ENCODE measurements around the gene RBSN.
A peak's percentile ranks its signal among the peaks of the same experiment; 100 is the strongest.

Gene RBSN

DNA sequence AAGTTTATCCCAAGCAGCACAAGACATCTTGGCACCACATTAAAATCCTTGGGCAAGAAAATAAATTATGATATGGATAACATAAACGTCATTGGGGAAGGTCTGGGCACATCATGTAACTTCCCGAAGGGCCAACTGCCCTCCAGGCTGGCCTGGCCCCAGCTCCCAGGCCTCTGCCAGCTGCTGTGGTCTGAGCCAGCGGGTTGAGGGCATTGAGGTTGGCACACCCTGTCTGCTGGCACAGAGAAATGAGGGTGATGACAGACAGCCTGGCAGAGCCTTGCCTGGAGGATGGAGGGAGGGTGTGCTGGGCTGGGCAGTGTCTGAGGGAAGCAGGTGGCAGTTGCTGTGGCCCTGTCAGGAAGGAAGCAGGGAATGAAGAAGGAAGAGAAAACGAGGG lies 3.3 kb upstream of the RBSN start:
- no peak for DNase-seq (ENCODE audit: extremely low read depth in 1 of 2, low read depth in 1 of 2)

DNA sequence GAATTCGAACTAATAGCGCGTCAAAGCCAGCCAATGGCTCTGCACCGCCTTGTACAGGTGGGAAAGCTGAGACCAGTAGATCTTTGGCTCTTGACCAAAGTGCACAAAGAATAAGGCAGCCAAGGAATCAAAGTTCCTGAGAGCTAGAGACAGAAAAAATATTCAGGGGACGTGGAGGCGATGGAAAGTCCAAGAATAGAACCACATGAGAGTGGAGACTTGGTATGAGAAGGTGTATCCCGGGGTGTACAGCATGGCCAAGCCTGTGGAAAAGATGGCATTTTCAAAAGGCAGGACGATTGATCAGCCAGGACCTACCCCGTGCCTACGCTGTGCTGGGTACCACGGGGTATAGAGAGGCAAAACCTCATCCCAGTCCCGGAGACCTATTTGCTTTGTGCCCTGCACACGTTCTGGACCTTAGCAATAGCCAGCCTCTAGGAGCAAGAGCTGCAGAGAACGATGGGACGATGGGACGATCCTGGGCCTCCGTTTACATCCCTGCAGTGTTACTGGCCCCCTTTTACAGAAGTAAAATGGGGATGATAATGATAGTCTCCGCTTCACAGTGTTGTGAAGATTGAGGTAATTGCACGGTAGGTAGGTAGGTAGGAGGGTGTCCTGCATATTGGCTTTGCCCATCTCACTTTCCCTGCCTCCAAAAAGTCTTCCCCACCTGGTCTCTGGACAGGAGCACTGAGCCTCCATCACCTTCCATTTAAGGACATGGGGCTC lies 583 bp upstream of the RBSN start:
- no peak for DNase-seq (ENCODE audit: extremely low read depth in 1 of 2, low read depth in 1 of 2)

DNA sequence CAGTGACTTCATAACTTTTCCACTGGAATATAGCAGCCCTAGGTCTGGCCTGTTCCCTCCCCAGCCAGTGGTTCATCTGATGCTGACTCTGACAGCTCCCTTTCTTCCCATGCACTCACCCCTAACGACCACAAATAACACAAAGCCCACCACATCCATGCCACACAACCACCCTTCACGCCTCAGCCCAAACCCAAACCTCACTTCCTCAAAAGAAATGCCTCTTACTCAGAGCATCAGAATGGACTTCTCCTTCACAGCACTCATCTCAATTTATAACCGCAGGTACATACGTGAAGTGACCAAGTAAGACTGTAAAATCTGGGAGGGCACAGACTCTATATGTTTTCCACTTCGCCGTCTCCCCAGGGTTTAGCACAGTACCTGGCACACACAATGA lies 1.1 kb downstream of the RBSN start:
- no peak for DNase-seq (ENCODE audit: extremely low read depth in 1 of 2, low read depth in 1 of 2)

DNA sequence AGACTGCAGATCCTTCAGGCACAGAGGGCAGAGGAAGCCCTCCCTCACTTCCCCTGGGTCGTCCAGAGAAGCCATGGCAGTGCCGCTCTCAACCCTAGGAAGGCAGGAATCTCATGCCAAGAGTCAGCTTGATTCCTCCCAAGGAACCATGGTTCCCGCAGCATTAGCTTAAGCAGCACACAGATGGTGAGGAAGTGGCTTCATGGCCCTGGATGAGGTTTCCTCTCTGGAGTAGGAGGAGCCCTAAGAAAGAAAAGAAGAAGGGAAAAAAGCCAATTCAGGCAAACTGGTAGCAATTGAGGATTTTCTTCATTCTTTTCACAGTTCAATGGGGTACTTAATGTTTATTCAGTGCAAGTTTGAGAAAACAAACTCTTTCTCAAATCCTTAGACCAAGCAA lies 2.9 kb downstream of the RBSN start:
- DNase-seq (ENCODE audit: extremely low read depth in 1 of 2, low read depth in 1 of 2), result no peak

DNA sequence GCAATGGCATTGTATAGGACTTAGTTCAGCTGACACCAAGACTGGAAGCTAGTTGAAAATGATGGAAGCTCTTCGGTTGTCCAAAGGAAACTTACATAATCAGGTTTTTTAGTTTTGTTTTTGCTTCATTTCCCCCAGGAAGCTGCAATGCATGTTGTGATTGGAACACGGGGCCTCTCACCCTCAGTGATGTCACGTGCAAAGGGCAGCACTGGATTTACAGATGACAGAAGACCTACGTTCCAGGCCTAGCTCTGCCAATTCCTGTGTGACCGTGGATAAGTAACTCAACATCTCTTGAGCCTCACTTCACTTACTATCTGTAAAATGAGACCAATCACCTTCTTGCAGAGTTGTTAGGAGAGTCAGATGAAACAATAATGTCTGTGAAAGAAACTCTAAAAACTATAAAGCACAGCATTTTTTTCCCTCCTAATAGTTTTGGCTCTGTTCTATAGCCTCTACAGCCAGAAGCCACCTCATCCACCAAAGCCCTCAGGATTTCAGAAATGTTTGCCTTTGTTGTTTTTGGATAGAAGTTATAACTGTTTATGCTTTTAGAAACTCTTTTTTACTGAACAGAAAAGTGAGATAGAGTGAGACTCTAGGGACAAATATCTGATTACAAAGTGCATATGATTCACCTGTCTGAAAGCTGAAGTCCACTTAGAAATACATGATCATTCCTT lies 4.6 kb downstream of the RBSN start:
- no peak for DNase-seq (ENCODE audit: extremely low read depth in 1 of 2, low read depth in 1 of 2)

- DNase-seq (ENCODE audit: extremely low read depth in 1 of 2, low read depth in 1 of 2), result no peak
These were observed 6.3 kb downstream of the RBSN start for GRCh38 chr3:15092686-15093085.

DNA sequence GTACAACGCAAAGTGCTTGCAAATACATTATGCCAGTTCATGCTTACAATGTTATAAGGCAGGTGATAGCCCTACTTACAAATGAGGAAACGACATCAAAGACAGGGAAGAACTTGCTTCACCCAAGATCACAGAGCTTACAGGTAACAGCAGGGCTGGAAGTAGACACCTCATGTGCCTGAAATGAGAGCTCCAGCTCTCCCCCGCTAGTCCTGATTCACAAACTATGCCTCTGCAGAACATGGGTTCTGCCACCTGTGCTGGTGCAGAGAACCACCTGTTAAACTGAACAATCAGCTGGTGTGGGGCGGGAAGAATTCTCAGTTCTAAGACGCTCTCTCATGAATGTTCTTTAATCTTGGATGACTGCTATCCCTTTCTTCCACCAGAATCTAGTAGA lies 7.4 kb downstream of the RBSN start:
- no peak for DNase-seq (ENCODE audit: extremely low read depth in 1 of 2, low read depth in 1 of 2)

DNA sequence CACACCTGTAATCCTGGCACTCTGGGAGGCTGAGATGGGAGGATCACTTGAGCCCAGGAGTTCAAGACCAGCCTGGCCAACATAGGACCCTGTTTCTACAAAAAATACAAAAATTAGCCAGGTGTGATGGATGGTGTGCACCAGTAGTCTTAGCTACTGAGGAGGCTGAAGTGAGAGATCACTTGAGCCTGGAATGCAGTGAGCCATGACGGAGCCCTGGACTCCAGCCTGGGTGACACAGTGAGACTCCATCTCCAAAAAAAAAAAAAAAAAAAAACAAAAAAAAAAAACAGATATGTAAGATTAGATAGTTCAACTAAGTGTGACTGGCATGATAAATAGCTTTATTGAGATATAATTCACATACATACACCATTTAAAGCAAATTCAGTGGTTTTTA lies 9.7 kb downstream of the RBSN start:
- DNase-seq (ENCODE audit: extremely low read depth in 1 of 2, low read depth in 1 of 2), result no peak

DNA sequence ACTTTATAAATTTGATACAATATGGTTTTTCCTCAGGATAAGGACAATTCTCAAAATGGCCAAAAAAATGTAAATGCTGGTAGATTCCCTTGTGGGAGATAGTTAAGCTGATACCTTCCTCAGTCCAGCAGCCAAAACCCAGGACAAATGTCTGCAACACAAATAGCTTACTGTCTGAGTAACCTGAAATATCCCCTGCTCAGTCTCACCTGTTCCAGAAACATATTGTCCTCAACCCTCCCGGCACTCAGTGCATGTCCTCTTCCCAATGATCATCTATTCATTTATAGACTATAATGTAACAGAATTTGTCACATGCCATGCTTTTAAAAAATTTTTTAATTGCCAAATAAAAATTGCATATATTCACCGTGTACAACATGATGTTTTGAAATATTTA lies 12.2 kb downstream of the RBSN start:
- DNase-seq (ENCODE audit: extremely low read depth in 1 of 2, low read depth in 1 of 2), result no peak

GRCh38 chr3:15086263-15086662 lies 12.7 kb downstream of the RBSN start:
- no peak for DNase-seq (ENCODE audit: extremely low read depth in 1 of 2, low read depth in 1 of 2)

GRCh38 chr3:15083252-15083651 lies 15.7 kb downstream of the RBSN start:
- no peak for DNase-seq (ENCODE audit: extremely low read depth in 1 of 2, low read depth in 1 of 2)

GRCh38 chr3:15081960-15082664 lies 16.8 kb downstream of the RBSN start:
- no peak for DNase-seq (ENCODE audit: extremely low read depth in 1 of 2, low read depth in 1 of 2)

- DNase-seq (ENCODE audit: extremely low read depth in 1 of 2, low read depth in 1 of 2), result no peak
These were observed 19.9 kb downstream of the RBSN start for GRCh38 chr3:15079091-15079490.

DNA sequence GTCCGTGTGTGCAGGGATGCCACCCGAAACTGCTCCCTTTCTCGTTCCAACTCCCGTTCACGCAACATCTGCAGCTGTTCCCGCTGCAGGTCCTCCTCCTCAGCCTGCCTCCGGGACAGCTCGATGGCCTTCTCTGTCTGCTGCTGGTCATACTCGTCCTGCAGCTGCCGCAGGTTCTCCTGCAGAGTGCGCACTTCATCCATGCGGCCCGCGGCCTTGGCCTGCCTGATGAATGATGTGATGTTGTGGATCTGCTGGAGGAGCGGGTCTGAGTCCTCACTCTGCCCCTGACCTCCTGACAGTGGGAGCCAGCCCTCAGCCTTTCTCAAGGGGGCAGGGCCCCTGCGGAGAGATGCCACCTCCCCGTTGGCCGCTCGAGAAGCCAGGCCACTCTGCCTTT lies 24.4 kb downstream of the RBSN start:
- no peak for DNase-seq (ENCODE audit: extremely low read depth in 1 of 2, low read depth in 1 of 2)

DNA sequence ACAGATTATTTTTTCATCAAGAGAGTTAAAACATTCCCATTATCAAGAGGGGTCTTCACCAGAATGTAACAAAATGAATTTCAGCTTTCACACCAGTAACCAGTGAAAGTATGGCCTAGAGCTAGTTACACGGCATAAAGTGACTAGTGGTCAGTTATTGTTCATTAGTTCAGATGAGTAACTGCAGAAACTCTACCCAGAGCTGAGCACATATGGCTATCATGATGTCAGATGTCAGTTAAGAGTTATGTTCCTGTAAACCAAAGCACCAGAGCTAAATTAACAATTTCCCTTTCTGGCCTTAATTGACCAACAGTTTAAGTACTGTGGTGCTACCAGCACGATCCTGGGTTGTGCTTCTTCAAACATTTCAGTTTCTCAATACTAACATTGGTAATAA lies 27.2 kb downstream of the RBSN start:
- DNase-seq (ENCODE audit: extremely low read depth in 1 of 2, low read depth in 1 of 2), result no peak

DNA sequence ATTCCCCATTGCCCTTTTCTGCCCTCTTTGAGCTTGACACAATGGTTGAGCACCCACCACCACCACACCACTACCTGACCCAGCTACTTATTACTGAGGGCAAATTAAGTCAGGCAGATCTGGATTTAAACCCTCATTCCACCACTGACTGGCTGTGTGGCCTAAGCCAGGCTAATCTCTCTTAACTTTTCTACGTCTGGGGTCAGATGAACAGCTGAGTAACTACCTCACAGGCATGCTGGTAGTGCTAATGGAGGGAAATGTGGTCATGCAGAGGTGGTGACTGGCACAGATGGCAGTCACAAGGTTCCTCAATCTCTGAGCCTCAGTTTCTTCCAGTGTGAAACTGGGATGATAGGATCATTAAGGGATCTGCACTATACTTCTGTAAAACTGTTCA lies 29.5 kb downstream of the RBSN start:
- DNase-seq (ENCODE audit: extremely low read depth in 1 of 2, low read depth in 1 of 2), result no peak

GRCh38 chr3:15066467-15066866 lies 32.5 kb downstream of the RBSN start:
- no peak for DNase-seq (ENCODE audit: extremely low read depth in 1 of 2, low read depth in 1 of 2)

GRCh38 chr3:15065550-15066007 lies 33.4 kb downstream of the RBSN start:
- no peak for DNase-seq (ENCODE audit: extremely low read depth in 1 of 2, low read depth in 1 of 2)

- DNase-seq (ENCODE audit: extremely low read depth in 1 of 2, low read depth in 1 of 2), result peak; percentile 56 to 82
These were observed 34.0 kb downstream of the RBSN start, which contains the start of gene MRPS25 for GRCh38 chr3:15064835-15065549. MRPS25 (minus strand) TSS chr3:15065315; CDS start chr3:15065194, 121 bp downstream.

- DNase-seq (ENCODE audit: extremely low read depth in 1 of 2, low read depth in 1 of 2), result no peak
These were observed 34.6 kb downstream of the RBSN start for GRCh38 chr3:15064299-15064834.

Data from activated CD8-positive, alpha-beta memory T cell treated with anti-CD3 and anti-CD28 coated beads for 1 hour (primary cell).